IMR-90 (cell line): ENCODE measurements around the gene C19orf25. TPM values are rescaled to one million over a fixed set of nuclear protein-coding genes. Genes with fewer than 3 reads are reported as not detected.

ENCODE experiments used
- ATAC-seq: fragments of 200-7000 bp; cut with Tn5 transposase; 2 replicates; pipeline ENCODE4 v1.9.1; 2020; ENCODE audit warnings: low read depth, mild to moderate bottlenecking, moderate library complexity
- BruUV-seq: library from RNA; stranded (reverse); fragments of 400-500 nt; replicated peaks from 2 replicates; lab custom pipeline; 2021; lab: Mats Ljungman, UMichigan
- CTCF ChIA-PET: fragments of 300-600 bp; formaldehyde crosslinking; extraction: SDS; loops from one replicate; lab custom pipeline; 2021; ENCODE audit warnings: antibody characterized with exemption; lab: Yijun Ruan, JAX
- POLR2A ChIA-PET: fragments of 300-600 bp; sonication (Branson Sonifier 250); formaldehyde crosslinking; loops from one replicate; lab custom pipeline; 2022; ENCODE audit warnings: antibody characterized with exemption; ENCODE audit not compliant: unreplicated experiment; lab: Charles Lee
- DNase-seq: peaks from one replicate; pipeline ENCODE4 v3.0.0; 2013
- H2AFZ ChIP-seq: replicated peaks from 2 replicates; pipeline ENCODE3; 2013; ENCODE audit warnings: low read length, mild to moderate bottlenecking; ENCODE audit not compliant: poor library complexity
- H2AK5ac ChIP-seq: 2 replicates; pipeline ENCODE4 v1.6.1; 2013; ENCODE audit warnings: low read depth, low read length, inconsistent platforms
- H2AK9ac ChIP-seq: replicated peaks from 2 replicates; pipeline ENCODE3; 2013; ENCODE audit warnings: mild to moderate bottlenecking, low read depth, low read length, moderate library complexity; ENCODE audit not compliant: poor library complexity
- H2BK120ac ChIP-seq: 2 replicates; pipeline ENCODE4 v1.6.1; 2013; ENCODE audit warnings: low read depth, low read length, inconsistent platforms
- H2BK15ac ChIP-seq: 3 replicates; pipeline ENCODE4 v1.6.1; 2013; ENCODE audit warnings: low read depth, low read length, inconsistent platforms
- H2BK20ac ChIP-seq: 2 replicates; pipeline ENCODE4 v1.6.1; 2013; ENCODE audit warnings: low read depth, mild to moderate bottlenecking, inconsistent platforms, low read length, moderate library complexity
- H2BK5ac ChIP-seq: 2 replicates; pipeline ENCODE4 v1.6.1; 2013; ENCODE audit warnings: mild to moderate bottlenecking, low read depth, low read length, inconsistent platforms; ENCODE audit not compliant: poor library complexity, severe bottlenecking
- H3K14ac ChIP-seq: replicated peaks from 2 replicates; pipeline ENCODE4 v1.6.1; 2013; ENCODE audit warnings: low read depth, low read length, inconsistent platforms
- H3K18ac ChIP-seq: 2 replicates; pipeline ENCODE4 v1.6.1; 2013; ENCODE audit warnings: low read depth, low read length, control low read depth
- H3K23ac ChIP-seq: 2 replicates; pipeline ENCODE4 v1.6.1; 2013; ENCODE audit warnings: low read depth, low read length, inconsistent platforms
- H3K27ac ChIP-seq: 2 replicates; pipeline ENCODE4 v1.5.1; 2013; ENCODE audit warnings: mild to moderate bottlenecking, control low read depth, low read length; ENCODE audit not compliant: insufficient read depth
- H3K27me3 ChIP-seq: 2 replicates; pipeline ENCODE4 v1.6.1; 2013; ENCODE audit warnings: low read length; ENCODE audit not compliant: control insufficient read depth, insufficient read depth
- H3K36me3 ChIP-seq: 2 replicates; pipeline ENCODE4 v1.6.1; 2013; ENCODE audit warnings: low read length, mixed read lengths; ENCODE audit not compliant: control insufficient read depth, insufficient read depth
- H3K4ac ChIP-seq: 2 replicates; pipeline ENCODE4 v1.6.1; 2013; ENCODE audit warnings: low read depth, low read length, inconsistent platforms
- H3K4me1 ChIP-seq: 2 replicates; pipeline ENCODE4 v1.6.1; 2013; ENCODE audit warnings: low read length, mixed read lengths; ENCODE audit not compliant: control insufficient read depth, insufficient read depth
- H3K4me2 ChIP-seq: 2 replicates; pipeline ENCODE4 v1.6.1; 2013; ENCODE audit warnings: low read depth, mild to moderate bottlenecking, control low read depth, low read length, moderate library complexity
- H3K4me3 ChIP-seq: 2 replicates; pipeline ENCODE4 v1.5.1; 2013; ENCODE audit warnings: low read depth, mild to moderate bottlenecking, control low read depth, low read length, moderate library complexity; ENCODE audit not compliant: insufficient read depth
- H3K56ac ChIP-seq: 2 replicates; pipeline ENCODE4 v1.6.1; 2013; ENCODE audit warnings: low read length, inconsistent platforms; ENCODE audit not compliant: insufficient read depth; ENCODE audit errors: extremely low read depth
- H3K79me1 ChIP-seq, 2 experiments: 2 replicates each; pipeline ENCODE4 v1.6.1; 2013; ENCODE audit warnings: low read length in 2 of 2, inconsistent platforms in 1 of 2, low read depth in 1 of 2
- H3K9ac ChIP-seq: 2 replicates; pipeline ENCODE4 v1.6.1; 2013; ENCODE audit warnings: low read depth, low read length, control low read depth
- H3K9me1 ChIP-seq: 2 replicates; pipeline ENCODE4 v1.6.1; 2013; ENCODE audit warnings: low read length, inconsistent platforms; ENCODE audit not compliant: insufficient read depth
- H3K9me3 ChIP-seq: 2 replicates; pipeline ENCODE4 v1.6.1; 2013; ENCODE audit warnings: low read length; ENCODE audit not compliant: control insufficient read depth, insufficient read depth
- H4K20me1 ChIP-seq: 2 replicates; pipeline ENCODE4 v1.6.1; 2013; ENCODE audit warnings: low read length, inconsistent platforms; ENCODE audit not compliant: insufficient read depth
- H4K5ac ChIP-seq: 2 replicates; pipeline ENCODE4 v1.6.1; 2013; ENCODE audit warnings: mild to moderate bottlenecking, low read depth, low read length, control low read depth
- H4K8ac ChIP-seq, 2 experiments: 2 replicates each; pipeline ENCODE4 v1.6.1; 2013; ENCODE audit warnings: low read depth in 2 of 2, low read length in 2 of 2, control low read depth in 1 of 2, inconsistent platforms in 1 of 2
- H4K91ac ChIP-seq: 2 replicates; pipeline ENCODE4 v1.6.1; 2013; ENCODE audit warnings: low read depth, low read length, inconsistent platforms; ENCODE audit not compliant: insufficient read depth
- BHLHE40 ChIP-seq: fragments of 150-350 bp; IDR thresholded peaks from 2 replicates; pipeline ENCODE4 v1.6.1; 2016; ENCODE audit warnings: mild to moderate bottlenecking, low read depth, low read length
- CEBPB ChIP-seq: IDR thresholded peaks from 2 replicates; pipeline ENCODE4 v1.6.1; 2012; ENCODE audit warnings: low read depth, low read length, improper control_type of control experiment
- CHD1 ChIP-seq: IDR thresholded peaks from 2 replicates; pipeline ENCODE4 v1.6.1; 2012; ENCODE audit warnings: low read depth, low read length, improper control_type of control experiment
- FOS ChIP-seq: fragments of 150-350 bp; IDR thresholded peaks from 2 replicates; pipeline ENCODE4 v1.6.1; 2016; ENCODE audit warnings: low read depth, low read length
- MAFK ChIP-seq: IDR thresholded peaks from 2 replicates; pipeline ENCODE4 v1.6.1; 2012; ENCODE audit warnings: low read depth, low read length, improper control_type of control experiment
- MAZ ChIP-seq: IDR thresholded peaks from 2 replicates; pipeline ENCODE4 v1.6.1; 2012; ENCODE audit warnings: low read depth, mild to moderate bottlenecking, low read length, improper control_type of control experiment, moderate library complexity, borderline replicate concordance
- MXI1 ChIP-seq: IDR thresholded peaks from 2 replicates; pipeline ENCODE4 v1.6.1; 2012; ENCODE audit warnings: low read depth, mild to moderate bottlenecking, low read length, moderate library complexity, borderline replicate concordance
- NFE2L2 ChIP-seq: fragments of 150-350 bp; IDR thresholded peaks from 2 replicates; pipeline ENCODE4 v1.6.1; 2016; ENCODE audit warnings: low read depth, mild to moderate bottlenecking, low read length
- POLR2A ChIP-seq: IDR thresholded peaks from 2 replicates; pipeline ENCODE4 v1.6.1; 2012; ENCODE audit warnings: mild to moderate bottlenecking, low read depth, low read length
- RAD21 ChIP-seq: IDR thresholded peaks from 2 replicates; pipeline ENCODE4 v1.6.1; 2012; ENCODE audit warnings: low read length, improper control_type of control experiment
- RCOR1 ChIP-seq: IDR thresholded peaks from 2 replicates; pipeline ENCODE4 v1.6.1; 2012; ENCODE audit warnings: mild to moderate bottlenecking, low read length, improper control_type of control experiment; ENCODE audit not compliant: insufficient replicate concordance
- RFX5 ChIP-seq: IDR thresholded peaks from 2 replicates; pipeline ENCODE4 v1.8.0; 2012; ENCODE audit warnings: low read depth, mild to moderate bottlenecking, low read length, moderate library complexity
- SMC3 ChIP-seq: fragments of 150-350 bp; IDR thresholded peaks from 2 replicates; pipeline ENCODE4 v1.6.1; 2016; ENCODE audit warnings: low read depth, mild to moderate bottlenecking, antibody characterized with exemption, low read length, moderate library complexity
- WGBS, 2 experiments: methylation state at CpG; one replicate each; pipeline versions ENCODE4 v1.1.5 to v1.1.7; 2013; ENCODE audit warnings: missing lambda C conversion rate in 2 of 2; ENCODE audit not compliant: insufficient read length in 1 of 2; ENCODE audit errors: extremely low coverage in 2 of 2; 5-methylcytosine and 5-hydroxymethylcytosine counted together
- dilution Hi-C: fragments of 300-500 bp; cut with HindIII; formaldehyde crosslinking; loops from one replicate; pipeline ENCODE4 v1.14.3; 2018; ENCODE audit warnings: low sequenced_read_pairs; ENCODE audit not compliant: unreplicated experiment
- in situ Hi-C: fragments of 300-500 bp; cut with MboI; formaldehyde crosslinking; loops from 3 replicates; pipeline ENCODE4 v1.14.3; 2019; ENCODE audit warnings: low sequenced_read_pairs, inconsistent platforms, mixed read lengths
- intact Hi-C: fragments of 100-400 bp; cut with micrococcal nuclease; formaldehyde crosslinking; loops from 2 replicates; pipeline ENCODE4 v1.10.0; 2022
- polyA plus RNA-seq, 3 experiments: library from polyadenylated mRNA; depleted of rRNA; stranded (reverse); fragments of >200 nt; gene quantifications; 2 replicates each; pipeline ENCODE4 v1.2.3, GENCODE V29; 2012; ENCODE audit warnings: low replicate concordance in 1 of 3
- total RNA-seq: library from RNA; depleted of rRNA; stranded (reverse); fragments of >200 nt; gene quantifications from 2 replicates; pipeline ENCODE4 v1.2.3, GENCODE V29; 2012
- TF ChIP-seq, protein P1 (sequence below): fragments of 150-350 bp; IDR thresholded peaks from 2 replicates; pipeline ENCODE4 v1.6.1; 2016; ENCODE audit warnings: low read depth, mild to moderate bottlenecking, low read length, moderate library complexity, borderline replicate concordance
- TF ChIP-seq, protein P2 (sequence below): fragments of 150-350 bp; IDR thresholded peaks from 2 replicates; pipeline ENCODE4 v1.6.1; 2017; ENCODE audit warnings: mild to moderate bottlenecking, antibody characterized with exemption, low read length, low read depth
- TF ChIP-seq, protein P3 (sequence below): conservative IDR thresholded peaks from 2 replicates; pipeline ENCODE4 v1.5.1; 2012; ENCODE audit warnings: mild to moderate bottlenecking, low read depth, low read length, improper control_type of control experiment

The C19orf25 gene
- total and polyA plus RNA-seq, 2 of the 4 experiments (the other 2 are of a cell fraction) = 10.4 to 34.9 TPM

DNA sequence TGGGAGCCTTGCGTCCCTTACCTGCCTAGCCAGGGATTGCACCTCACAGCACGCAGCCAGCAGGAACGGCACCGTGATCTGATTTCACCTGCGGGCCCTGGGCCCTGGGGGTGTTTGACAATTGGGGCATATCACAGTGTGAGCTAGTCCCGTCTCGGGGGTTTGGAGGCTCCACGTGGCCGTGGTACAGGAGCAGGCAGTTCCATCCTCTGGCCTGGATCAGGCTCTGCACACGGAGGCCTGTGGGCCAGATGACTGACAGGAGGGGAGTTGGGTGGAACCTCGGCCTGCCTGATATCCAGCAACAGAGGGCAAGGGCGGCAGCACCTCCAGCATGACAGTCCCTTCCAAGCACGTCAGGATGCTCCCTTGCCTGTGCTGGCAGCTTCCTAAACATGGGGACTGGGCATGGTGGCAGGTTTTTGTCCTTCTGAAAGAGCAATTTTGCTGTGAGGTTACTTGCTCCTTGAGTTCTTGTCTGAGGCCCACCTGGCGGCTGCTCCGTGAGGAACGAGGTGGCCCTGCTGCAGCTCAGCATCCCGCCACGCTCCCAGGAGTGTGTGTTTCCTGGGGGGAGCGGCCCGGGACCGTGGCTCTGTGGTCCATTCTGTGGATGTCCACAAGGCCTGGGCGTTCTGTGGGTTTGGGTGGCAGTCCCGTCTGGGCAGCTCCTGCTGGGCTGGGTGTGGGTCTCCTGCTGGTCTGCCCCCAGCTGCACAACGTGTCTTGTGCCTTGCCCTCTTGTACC lies 47.1 kb downstream of the C19orf25 start:
- BruUV-seq = no TSS peak
- no peak for DNase-seq
- no peak overlapping the region for H3K4me3 ChIP-seq
- H4K5ac ChIP-seq = no peak overlapping the region
- no peak overlapping the region for H3K23ac ChIP-seq
- H3K9me3 ChIP-seq = no peaks in the 10 kb centered on the region
- intact Hi-C loops = no loop called here
- no peak overlapping the region for H2BK15ac ChIP-seq
- no peak overlapping the region for H3K9ac ChIP-seq
- H4K20me1 ChIP-seq = peaks cover 18% of the 10 kb centered on the region
- H3K14ac ChIP-seq = no peak overlapping the region
- H4K91ac ChIP-seq = no peak overlapping the region
- TF ChIP-seq MAZ = no peak
- TF ChIP-seq MAFK = no peak
- no peak for TF ChIP-seq CEBPB
- no peak for TF ChIP-seq RAD21
- TF ChIP-seq BHLHE40 = no peak
- no peak for TF ChIP-seq FOS
- no peak for TF ChIP-seq RCOR1
- TF ChIP-seq POLR2A = no peak
- TF ChIP-seq SMC3 = no peak
- TF ChIP-seq RFX5 = no peak
- TF ChIP-seq, protein P1, sequence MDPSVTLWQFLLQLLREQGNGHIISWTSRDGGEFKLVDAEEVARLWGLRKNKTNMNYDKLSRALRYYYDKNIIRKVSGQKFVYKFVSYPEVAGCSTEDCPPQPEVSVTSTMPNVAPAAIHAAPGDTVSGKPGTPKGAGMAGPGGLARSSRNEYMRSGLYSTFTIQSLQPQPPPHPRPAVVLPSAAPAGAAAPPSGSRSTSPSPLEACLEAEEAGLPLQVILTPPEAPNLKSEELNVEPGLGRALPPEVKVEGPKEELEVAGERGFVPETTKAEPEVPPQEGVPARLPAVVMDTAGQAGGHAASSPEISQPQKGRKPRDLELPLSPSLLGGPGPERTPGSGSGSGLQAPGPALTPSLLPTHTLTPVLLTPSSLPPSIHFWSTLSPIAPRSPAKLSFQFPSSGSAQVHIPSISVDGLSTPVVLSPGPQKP = no peak
- no peak for TF ChIP-seq CHD1
- TF ChIP-seq, protein P2, sequence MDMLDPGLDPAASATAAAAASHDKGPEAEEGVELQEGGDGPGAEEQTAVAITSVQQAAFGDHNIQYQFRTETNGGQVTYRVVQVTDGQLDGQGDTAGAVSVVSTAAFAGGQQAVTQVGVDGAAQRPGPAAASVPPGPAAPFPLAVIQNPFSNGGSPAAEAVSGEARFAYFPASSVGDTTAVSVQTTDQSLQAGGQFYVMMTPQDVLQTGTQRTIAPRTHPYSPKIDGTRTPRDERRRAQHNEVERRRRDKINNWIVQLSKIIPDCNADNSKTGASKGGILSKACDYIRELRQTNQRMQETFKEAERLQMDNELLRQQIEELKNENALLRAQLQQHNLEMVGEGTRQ = no peak
- TF ChIP-seq NFE2L2 = no peak
- TF ChIP-seq, protein P3, sequence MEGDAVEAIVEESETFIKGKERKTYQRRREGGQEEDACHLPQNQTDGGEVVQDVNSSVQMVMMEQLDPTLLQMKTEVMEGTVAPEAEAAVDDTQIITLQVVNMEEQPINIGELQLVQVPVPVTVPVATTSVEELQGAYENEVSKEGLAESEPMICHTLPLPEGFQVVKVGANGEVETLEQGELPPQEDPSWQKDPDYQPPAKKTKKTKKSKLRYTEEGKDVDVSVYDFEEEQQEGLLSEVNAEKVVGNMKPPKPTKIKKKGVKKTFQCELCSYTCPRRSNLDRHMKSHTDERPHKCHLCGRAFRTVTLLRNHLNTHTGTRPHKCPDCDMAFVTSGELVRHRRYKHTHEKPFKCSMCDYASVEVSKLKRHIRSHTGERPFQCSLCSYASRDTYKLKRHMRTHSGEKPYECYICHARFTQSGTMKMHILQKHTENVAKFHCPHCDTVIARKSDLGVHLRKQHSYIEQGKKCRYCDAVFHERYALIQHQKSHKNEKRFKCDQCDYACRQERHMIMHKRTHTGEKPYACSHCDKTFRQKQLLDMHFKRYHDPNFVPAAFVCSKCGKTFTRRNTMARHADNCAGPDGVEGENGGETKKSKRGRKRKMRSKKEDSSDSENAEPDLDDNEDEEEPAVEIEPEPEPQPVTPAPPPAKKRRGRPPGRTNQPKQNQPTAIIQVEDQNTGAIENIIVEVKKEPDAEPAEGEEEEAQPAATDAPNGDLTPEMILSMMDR = no peak
- no peak for TF ChIP-seq MXI1
- H4K8ac ChIP-seq = no peak overlapping the region
- no peak overlapping the region for H3K4me2 ChIP-seq
- no peak for ATAC-seq
- H3K4ac ChIP-seq = no peak overlapping the region
- no peaks in the 10 kb centered on the region; the same call in 1 of the 2 replicates for H3K9me1 ChIP-seq
- peaks cover 19 to 54% of the 10 kb centered on the region in 2 experiments for H3K79me1 ChIP-seq
- WGBS, 2 experiments = 95% methylated on average over 13 of the region's 24 CpGs; no CpG with 5 or more reads in 1 of the 2 experiments
- no peak overlapping the region for H2AFZ ChIP-seq
- H2AK9ac ChIP-seq = no peak overlapping the region
- no peaks in the 10 kb centered on the region for H3K27me3 ChIP-seq
- in situ Hi-C loops = no loop called here
- CTCF ChIA-PET = no interaction called here
- H3K36me3 ChIP-seq = peaks cover 61% of the 10 kb centered on the region
- no peak overlapping the region for H2BK5ac ChIP-seq
- H3K18ac ChIP-seq = no peak overlapping the region
- H2BK120ac ChIP-seq = no peak overlapping the region
- no peak overlapping the region for H3K27ac ChIP-seq
- H3K4me1 ChIP-seq = no peaks in the 10 kb centered on the region
- dilution Hi-C loops = no loop called here
- no peak overlapping the region for H2AK5ac ChIP-seq
- H2BK20ac ChIP-seq = no peak overlapping the region
- H3K56ac ChIP-seq = no peak overlapping the region
- POLR2A ChIA-PET = no interaction called here
